HEK293 (cell line): ENCODE results near the gene LILRB1.
"Not testable (repeated sequence)": the region's sequence is repeated elsewhere in the genome, so short reads cannot be mapped to it uniquely, and the experiment has no call there.

Experiments used
- REPIN1 ChIP-seq: fragments of 450-650 bp; formaldehyde crosslinking; IDR thresholded peaks from 2 replicates; pipeline ENCODE4 v1.5.1; 2017; ENCODE audit warnings: missing biosample characterization, missing genetic modification characterization, low read depth
- SP3 ChIP-seq: fragments of 450-650 bp; formaldehyde crosslinking; IDR thresholded peaks from 2 replicates; pipeline ENCODE4 v1.5.1; 2016; ENCODE audit warnings: missing biosample characterization, missing genetic modification characterization
- YY2 ChIP-seq: fragments of 450-650 bp; formaldehyde crosslinking; IDR thresholded peaks from 2 replicates; pipeline ENCODE4 v1.5.1; 2016; ENCODE audit warnings: missing biosample characterization, missing genetic modification characterization
- ZBTB17 ChIP-seq: fragments of 450-650 bp; formaldehyde crosslinking; IDR thresholded peaks from 2 replicates; pipeline ENCODE4 v1.5.1; 2016; ENCODE audit warnings: missing biosample characterization, missing genetic modification characterization
- ZBTB7A ChIP-seq: fragments of 450-650 bp; formaldehyde crosslinking; IDR thresholded peaks from 2 replicates; pipeline ENCODE4 v1.5.1; 2016; ENCODE audit warnings: low read depth, missing biosample characterization, missing genetic modification characterization
- ZNF146 ChIP-seq: fragments of 450-650 bp; formaldehyde crosslinking; IDR thresholded peaks from 2 replicates; pipeline ENCODE4 v1.5.1; 2016; ENCODE audit warnings: missing biosample characterization, missing genetic modification characterization
- ZNF175 ChIP-seq: fragments of 450-650 bp; formaldehyde crosslinking; IDR thresholded peaks from 2 replicates; pipeline ENCODE4 v1.5.1; 2016; ENCODE audit warnings: missing biosample characterization, missing genetic modification characterization
- ZNF24 ChIP-seq: fragments of 450-650 bp; formaldehyde crosslinking; IDR thresholded peaks from 2 replicates; pipeline ENCODE4 v1.5.1; 2016; ENCODE audit warnings: missing biosample characterization, missing genetic modification characterization
- ZNF624 ChIP-seq: fragments of 450-650 bp; formaldehyde crosslinking; IDR thresholded peaks from 2 replicates; pipeline ENCODE4 v1.5.1; 2017; ENCODE audit warnings: missing biosample characterization, missing genetic modification characterization
- TF ChIP-seq, protein P1 (sequence below): fragments of 450-650 bp; formaldehyde crosslinking; IDR thresholded peaks from 2 replicates; pipeline ENCODE4 v1.5.1; 2016; ENCODE audit warnings: missing biosample characterization, missing genetic modification characterization, low read depth
- TF ChIP-seq, protein P2 (sequence below): fragments of 450-650 bp; formaldehyde crosslinking; IDR thresholded peaks from 2 replicates; pipeline ENCODE4 v1.5.1; 2016; ENCODE audit warnings: missing biosample characterization, missing genetic modification characterization
- TF ChIP-seq, protein P3 (sequence below): sonication (generic); formaldehyde crosslinking; IDR thresholded peaks from 2 replicates; pipeline ENCODE4 v1.8.1; 2022; ENCODE audit warnings: mild to moderate bottlenecking, moderate library complexity, missing genetic modification reagents
- TF ChIP-seq, protein P4 (sequence below): fragments of 450-650 bp; formaldehyde crosslinking; optimal IDR thresholded peaks from 2 replicates; pipeline ENCODE3; 2016; ENCODE audit warnings: missing biosample characterization, mild to moderate bottlenecking, missing genetic modification characterization

DNA sequence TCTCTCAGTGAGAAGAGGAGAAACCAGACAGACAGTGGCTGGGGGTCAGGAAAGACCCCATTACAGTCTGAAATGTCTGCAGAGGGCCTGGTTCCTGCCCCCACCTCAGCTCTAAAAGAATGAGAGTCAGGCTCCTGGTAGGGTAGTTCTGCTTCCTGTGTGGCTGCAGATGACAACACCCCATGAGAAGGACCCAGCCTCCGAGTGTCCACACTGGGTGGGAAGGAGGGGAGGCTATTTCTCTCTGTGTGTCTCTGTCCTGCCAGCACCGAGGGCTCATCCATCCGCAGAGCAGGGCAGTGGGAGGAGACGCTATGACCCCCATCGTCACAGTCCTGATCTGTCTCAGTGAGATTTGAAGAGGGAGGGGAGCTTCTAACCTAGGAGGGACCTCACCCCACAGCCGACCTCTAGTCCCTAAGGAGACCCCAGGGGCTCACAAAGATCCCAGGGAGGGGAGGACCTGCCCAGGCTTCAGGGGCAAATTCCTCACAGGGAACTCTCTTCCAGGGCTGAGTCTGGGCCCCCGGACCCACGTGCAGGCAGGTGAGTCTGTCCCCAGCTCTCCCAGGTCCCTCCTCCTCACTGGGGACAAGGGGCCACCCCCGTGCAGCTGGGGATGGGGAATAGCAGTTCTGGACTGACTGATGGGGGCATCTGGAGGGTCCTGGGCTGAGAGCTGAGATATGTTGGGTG lies 36.2 kb upstream of the LILRB1 start:
- TF ChIP-seq, protein P1, sequence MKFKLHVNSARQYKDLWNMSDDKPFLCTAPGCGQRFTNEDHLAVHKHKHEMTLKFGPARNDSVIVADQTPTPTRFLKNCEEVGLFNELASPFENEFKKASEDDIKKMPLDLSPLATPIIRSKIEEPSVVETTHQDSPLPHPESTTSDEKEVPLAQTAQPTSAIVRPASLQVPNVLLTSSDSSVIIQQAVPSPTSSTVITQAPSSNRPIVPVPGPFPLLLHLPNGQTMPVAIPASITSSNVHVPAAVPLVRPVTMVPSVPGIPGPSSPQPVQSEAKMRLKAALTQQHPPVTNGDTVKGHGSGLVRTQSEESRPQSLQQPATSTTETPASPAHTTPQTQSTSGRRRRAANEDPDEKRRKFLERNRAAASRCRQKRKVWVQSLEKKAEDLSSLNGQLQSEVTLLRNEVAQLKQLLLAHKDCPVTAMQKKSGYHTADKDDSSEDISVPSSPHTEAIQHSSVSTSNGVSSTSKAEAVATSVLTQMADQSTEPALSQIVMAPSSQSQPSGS: not testable (repeated sequence)
- TF ChIP-seq, protein P2, sequence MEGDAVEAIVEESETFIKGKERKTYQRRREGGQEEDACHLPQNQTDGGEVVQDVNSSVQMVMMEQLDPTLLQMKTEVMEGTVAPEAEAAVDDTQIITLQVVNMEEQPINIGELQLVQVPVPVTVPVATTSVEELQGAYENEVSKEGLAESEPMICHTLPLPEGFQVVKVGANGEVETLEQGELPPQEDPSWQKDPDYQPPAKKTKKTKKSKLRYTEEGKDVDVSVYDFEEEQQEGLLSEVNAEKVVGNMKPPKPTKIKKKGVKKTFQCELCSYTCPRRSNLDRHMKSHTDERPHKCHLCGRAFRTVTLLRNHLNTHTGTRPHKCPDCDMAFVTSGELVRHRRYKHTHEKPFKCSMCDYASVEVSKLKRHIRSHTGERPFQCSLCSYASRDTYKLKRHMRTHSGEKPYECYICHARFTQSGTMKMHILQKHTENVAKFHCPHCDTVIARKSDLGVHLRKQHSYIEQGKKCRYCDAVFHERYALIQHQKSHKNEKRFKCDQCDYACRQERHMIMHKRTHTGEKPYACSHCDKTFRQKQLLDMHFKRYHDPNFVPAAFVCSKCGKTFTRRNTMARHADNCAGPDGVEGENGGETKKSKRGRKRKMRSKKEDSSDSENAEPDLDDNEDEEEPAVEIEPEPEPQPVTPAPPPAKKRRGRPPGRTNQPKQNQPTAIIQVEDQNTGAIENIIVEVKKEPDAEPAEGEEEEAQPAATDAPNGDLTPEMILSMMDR (tag by site-specific recombination): not testable (repeated sequence)
- TF ChIP-seq ZNF624 (tag by site-specific recombination); YY2 (tag by site-specific recombination); ZBTB17; REPIN1; ZNF24 (tag by site-specific recombination); SP3 (tag by site-specific recombination); ZBTB7A (tag by site-specific recombination); ZNF146 (tag by site-specific recombination); ZNF175 (tag by site-specific recombination): not testable (repeated sequence)
- TF ChIP-seq, protein P3, sequence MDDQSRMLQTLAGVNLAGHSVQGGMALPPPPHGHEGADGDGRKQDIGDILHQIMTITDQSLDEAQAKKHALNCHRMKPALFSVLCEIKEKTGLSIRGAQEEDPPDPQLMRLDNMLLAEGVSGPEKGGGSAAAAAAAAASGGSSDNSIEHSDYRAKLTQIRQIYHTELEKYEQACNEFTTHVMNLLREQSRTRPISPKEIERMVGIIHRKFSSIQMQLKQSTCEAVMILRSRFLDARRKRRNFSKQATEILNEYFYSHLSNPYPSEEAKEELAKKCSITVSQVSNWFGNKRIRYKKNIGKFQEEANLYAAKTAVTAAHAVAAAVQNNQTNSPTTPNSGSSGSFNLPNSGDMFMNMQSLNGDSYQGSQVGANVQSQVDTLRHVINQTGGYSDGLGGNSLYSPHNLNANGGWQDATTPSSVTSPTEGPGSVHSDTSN (CRISPR knock-in tag): not testable (repeated sequence)
- TF ChIP-seq, protein P4, sequence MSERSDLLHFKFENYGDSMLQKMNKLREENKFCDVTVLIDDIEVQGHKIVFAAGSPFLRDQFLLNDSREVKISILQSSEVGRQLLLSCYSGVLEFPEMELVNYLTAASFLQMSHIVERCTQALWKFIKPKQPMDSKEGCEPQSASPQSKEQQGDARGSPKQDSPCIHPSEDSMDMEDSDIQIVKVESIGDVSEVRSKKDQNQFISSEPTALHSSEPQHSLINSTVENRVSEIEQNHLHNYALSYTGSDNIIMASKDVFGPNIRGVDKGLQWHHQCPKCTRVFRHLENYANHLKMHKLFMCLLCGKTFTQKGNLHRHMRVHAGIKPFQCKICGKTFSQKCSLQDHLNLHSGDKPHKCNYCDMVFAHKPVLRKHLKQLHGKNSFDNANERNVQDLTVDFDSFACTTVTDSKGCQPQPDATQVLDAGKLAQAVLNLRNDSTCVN: not testable (repeated sequence)
